K562 (cell line): ENCODE data around the gene SRRT. TPM values are rescaled to one million over a fixed set of nuclear protein-coding genes. Genes with fewer than 3 reads are reported as not detected.

Experiments
- DIDO1 ChIP-seq: fragments of 450-650 bp; IDR thresholded peaks from 2 replicates; pipeline ENCODE4 v1.6.1; 2016; ENCODE audit warnings: low read depth, missing biosample characterization, missing genetic modification characterization
- E2F3 ChIP-seq: fragments of 250-450 bp; sonication (Bioruptor Pico); IDR thresholded peaks from 2 replicates; pipeline ENCODE4 v1.4.0; 2020; ENCODE audit warnings: mild to moderate bottlenecking
- EP300 ChIP-seq: IDR thresholded peaks from 2 replicates; pipeline ENCODE4 v1.6.1; 2012; ENCODE audit warnings: low read length, improper control_type of control experiment
- ZC3H4 ChIP-seq: sonication (generic); formaldehyde crosslinking; IDR thresholded peaks from 2 replicates; pipeline ENCODE4 v1.9.0; 2021; ENCODE audit warnings: missing genetic modification reagents, borderline replicate concordance
- ZNF212 ChIP-seq: fragments of 450-650 bp; formaldehyde crosslinking; IDR thresholded peaks from 2 replicates; pipeline ENCODE4 v1.4.0; 2020; ENCODE audit warnings: mild to moderate bottlenecking
- ZNF518B ChIP-seq: fragments of 250-450 bp; sonication (Bioruptor Pico); IDR thresholded peaks from 2 replicates; pipeline ENCODE4 v1.5.0; 2021; ENCODE audit warnings: mild to moderate bottlenecking, moderate library complexity
- polyA plus RNA-seq, 8 experiments: library from polyadenylated mRNA; depleted of rRNA in 4 of 8; stranded (reverse) in 5 of 8; unstranded in 3 of 8; fragments of >200 nt; fragmentation: Nextera tagmentation in 2 of 8; fragmentation: Illumina TruSeq in 1 of 8; extraction: Ambion mirVana in 2 of 8; extraction: Trizol in 1 of 8; gene quantifications; 2 replicates each; pipeline versions ENCODE4 v1.2.1 to v1.2.3, GENCODE V29; 2011 to 2014; ENCODE audit warnings: inconsistent platforms in 1 of 8, missing spikeins in 1 of 8
- total RNA-seq, 7 experiments: library from RNA; depleted of rRNA in 6 of 7; stranded (reverse); fragments of >200 nt in 6 of 7; fragmentation: Illumina TruSeq in 2 of 7; extraction: Trizol in 2 of 7; gene quantifications; 2 replicates each; pipeline versions ENCODE4 v1.2.1 to v1.2.3, GENCODE V29; 2011 to 2021; ENCODE audit warnings: low replicate concordance in 1 of 7
- TF ChIP-seq, protein P1 (sequence below): fragments of 450-650 bp; formaldehyde crosslinking; IDR thresholded peaks from 2 replicates; pipeline ENCODE4 v1.4.0; 2020; ENCODE audit warnings: mild to moderate bottlenecking

SRRT gene
- total and polyA plus RNA-seq, 9 of the 15 experiments (the other 6 are each of a cell fraction or from before 2014, with no cell fraction given): 10.3 to 263 (median 84.4) TPM

GRCh38 chr7:100882785-100883526 lies 8.1 kb downstream of the SRRT start (continued):
- no peak for TF ChIP-seq ZNF518B (CRISPR knock-in tag)
- no peak for TF ChIP-seq ZNF212 (CRISPR knock-in tag)
- no peak for TF ChIP-seq E2F3
- TF ChIP-seq EP300: no peak
- no peak for TF ChIP-seq DIDO1
- TF ChIP-seq ZC3H4 (CRISPR knock-in tag): no peak
- TF ChIP-seq, protein P1, sequence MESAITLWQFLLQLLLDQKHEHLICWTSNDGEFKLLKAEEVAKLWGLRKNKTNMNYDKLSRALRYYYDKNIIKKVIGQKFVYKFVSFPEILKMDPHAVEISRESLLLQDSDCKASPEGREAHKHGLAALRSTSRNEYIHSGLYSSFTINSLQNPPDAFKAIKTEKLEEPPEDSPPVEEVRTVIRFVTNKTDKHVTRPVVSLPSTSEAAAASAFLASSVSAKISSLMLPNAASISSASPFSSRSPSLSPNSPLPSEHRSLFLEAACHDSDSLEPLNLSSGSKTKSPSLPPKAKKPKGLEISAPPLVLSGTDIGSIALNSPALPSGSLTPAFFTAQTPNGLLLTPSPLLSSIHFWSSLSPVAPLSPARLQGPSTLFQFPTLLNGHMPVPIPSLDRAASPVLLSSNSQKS (CRISPR knock-in tag): no peak
- TF ChIP-seq, all 486 proteins: peak for 3
